Measurements from ENCODE around the gene PSME3. TPM values are rescaled to one million over a fixed set of nuclear protein-coding genes. Genes with fewer than 3 reads are reported as not detected.
A peak's percentile ranks its signal among the peaks of the same experiment; 100 is the strongest.

The PSME3 gene
- total and polyA plus RNA-seq, 9 of the 15 experiments (the other 6 are each of a cell fraction or from before 2014, with no cell fraction given), result 31.2 to 275 (median 141) TPM

DNA sequence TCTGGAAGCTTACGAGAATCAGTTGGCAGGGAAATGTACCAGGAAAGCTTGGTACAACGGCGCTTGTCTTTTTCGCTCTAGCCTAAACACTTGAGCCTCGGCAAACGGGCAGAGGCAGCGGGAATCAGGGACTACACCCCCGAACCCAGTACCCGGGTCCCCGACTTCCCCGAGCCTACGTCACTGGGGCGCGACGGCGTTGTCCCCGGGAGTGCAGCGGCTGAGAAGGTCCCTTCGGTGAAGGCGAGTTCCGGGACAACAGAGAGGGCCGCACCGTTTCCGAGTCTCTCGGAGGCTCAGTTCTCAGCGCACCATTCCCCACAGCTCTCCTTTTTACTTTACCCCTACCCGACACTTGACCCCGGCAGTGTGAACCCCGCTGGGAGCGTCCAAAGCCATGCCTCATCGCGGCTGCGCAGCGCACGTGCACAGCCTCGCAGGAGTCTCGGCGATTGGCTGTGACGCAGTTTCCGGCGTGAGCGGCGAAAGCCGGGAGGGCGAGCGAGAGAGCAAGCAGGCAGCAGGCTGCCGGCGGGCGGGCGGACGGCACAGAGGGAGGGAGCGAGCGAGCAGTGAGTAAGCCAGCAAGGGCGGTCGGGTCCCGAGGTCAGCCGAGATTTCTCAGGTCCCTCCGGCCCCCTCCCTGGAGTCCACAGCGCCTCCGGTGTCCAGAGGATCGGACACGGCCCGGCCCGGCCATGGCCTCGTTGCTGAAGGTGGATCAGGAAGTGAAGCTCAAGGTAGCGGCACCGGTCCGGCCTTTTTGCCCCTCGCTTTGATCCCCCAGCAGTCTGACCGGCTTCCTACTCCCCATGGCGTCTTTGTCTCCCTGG is at the start of gene PSME3 (continued):
- TF ChIP-seq, protein P1, sequence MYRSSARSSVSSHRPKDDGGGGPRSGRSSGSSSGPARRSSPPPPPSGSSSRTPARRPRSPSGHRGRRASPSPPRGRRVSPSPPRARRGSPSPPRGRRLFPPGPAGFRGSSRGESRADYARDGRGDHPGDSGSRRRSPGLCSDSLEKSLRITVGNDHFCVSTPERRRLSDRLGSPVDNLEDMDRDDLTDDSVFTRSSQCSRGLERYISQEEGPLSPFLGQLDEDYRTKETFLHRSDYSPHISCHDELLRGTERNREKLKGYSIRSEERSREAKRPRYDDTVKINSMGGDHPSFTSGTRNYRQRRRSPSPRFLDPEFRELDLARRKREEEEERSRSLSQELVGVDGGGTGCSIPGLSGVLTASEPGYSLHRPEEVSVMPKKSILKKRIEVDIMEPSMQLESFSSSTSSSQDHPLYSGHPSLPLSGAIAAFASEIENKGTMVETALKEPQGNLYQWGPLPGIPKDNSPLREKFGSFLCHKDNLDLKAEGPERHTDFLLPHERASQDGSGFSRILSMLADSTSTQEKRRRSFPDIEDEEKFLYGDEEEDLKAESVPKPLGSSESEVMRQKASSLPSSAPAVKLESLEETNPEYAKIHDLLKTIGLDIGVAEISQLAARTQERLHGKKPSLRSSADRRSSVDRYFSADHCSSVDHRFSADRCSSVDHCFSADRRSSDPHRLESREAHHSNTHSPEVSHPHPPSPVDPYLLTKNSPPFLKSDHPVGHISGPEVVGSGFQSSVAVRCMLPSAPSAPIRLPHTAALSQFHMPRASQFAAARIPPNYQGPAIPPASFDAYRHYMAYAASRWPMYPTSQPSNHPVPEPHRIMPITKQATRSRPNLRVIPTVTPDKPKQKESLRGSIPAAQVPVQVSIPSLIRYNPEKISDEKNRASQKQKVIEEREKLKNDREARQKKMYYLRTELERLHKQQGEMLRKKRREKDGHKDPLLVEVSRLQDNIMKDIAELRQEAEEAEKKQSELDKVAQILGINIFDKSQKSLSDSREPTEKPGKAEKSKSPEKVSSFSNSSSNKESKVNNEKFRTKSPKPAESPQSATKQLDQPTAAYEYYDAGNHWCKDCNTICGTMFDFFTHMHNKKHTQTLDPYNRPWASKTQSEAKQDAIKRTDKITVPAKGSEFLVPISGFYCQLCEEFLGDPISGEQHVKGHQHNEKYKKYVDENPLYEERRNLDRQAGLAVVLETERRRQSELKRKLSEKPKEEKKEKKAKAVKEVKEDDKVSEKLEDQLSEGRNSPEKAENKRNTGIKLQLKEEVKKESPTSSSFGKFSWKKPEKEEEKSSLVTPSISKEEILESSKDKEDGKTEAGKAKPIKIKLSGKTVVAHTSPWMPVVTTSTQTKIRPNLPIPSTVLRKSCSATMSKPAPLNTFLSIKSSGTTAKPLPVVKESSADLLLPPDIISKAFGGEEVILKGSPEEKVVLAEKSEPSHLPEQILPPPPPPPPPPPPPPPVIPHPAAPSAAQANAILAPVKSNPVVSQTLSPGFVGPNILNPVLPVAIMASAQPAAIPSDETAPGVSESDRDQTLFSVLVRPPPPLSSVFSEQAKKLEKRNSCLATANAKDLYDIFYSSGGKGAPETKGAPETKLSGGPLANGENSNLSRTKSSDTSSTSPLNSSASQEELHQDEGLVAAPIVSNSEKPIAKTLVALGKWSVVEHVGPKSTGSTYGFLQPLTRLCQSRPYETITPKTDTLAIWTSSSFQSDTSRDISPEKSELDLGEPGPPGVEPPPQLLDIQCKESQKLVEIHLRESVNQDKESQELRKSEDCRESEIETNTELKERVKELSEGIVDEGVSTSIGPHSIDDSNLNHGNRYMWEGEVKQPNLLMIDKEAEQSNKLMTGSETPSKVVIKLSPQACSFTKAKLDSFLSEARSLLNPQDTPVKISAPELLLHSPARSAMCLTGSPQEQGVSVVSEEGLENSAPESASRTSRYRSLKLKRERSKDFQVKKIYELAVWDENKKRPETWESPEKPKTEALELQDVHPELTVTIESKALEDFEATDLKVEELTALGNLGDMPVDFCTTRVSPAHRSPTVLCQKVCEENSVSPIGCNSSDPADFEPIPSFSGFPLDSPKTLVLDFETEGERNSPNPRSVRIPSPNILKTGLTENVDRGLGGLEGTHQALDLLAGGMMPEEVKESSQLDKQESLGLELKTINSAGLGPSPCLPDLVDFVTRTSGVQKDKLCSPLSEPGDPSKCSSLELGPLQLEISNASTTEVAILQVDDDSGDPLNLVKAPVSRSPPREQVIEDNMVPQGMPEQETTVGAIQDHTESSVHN (IDR thresholded peaks at IDR 0.05; ENCODE audit: borderline replicate concordance in 1 of 2, low read depth in 1 of 2), result 0 out of 4 replicates have a peak, but pooled peaks of 1 of the 2 experiments have one; percentile 24
- TF ChIP-seq HNRNPLL (IDR thresholded peaks at IDR 0.05; ENCODE audit: low read depth, low read length, poor library complexity, severe bottlenecking) (peak; percentile 61), POLR2A (conservative IDR thresholded peaks at IDR 0.05) (peak; percentile 96), ZNF586 (CRISPR knock-in tag; conservative IDR thresholded peaks at IDR 0.05) (no peak), FOXM1 (IDR thresholded peaks at IDR 0.05; ENCODE audit: low read depth) (no peak), FOXM1 (CRISPR knock-in tag; IDR thresholded peaks at IDR 0.05; ENCODE audit: low read depth) (peak; percentile 73; the same call in 1 of the 2 replicates), PHF20 (IDR thresholded peaks at IDR 0.05; ENCODE audit: partially characterized antibody) (peak; percentile 100), TAF1 (IDR thresholded peaks at IDR 0.05; ENCODE audit: control insufficient read depth, extremely low read depth, insufficient read depth, low read length, severe bottlenecking) (peak; percentile 53), NR3C1 (CRISPR knock-in tag; IDR thresholded peaks at IDR 0.05) (no peak), ZEB2 (IDR thresholded peaks at IDR 0.05) (peak; percentile 79), HDAC8 (tag; IDR thresholded peaks at IDR 0.05) (peak; percentile 64; the same call in 1 of the 2 replicates), DNMT1 (IDR thresholded peaks at IDR 0.05) (no peak)
- TF ChIP-seq, protein P2, sequence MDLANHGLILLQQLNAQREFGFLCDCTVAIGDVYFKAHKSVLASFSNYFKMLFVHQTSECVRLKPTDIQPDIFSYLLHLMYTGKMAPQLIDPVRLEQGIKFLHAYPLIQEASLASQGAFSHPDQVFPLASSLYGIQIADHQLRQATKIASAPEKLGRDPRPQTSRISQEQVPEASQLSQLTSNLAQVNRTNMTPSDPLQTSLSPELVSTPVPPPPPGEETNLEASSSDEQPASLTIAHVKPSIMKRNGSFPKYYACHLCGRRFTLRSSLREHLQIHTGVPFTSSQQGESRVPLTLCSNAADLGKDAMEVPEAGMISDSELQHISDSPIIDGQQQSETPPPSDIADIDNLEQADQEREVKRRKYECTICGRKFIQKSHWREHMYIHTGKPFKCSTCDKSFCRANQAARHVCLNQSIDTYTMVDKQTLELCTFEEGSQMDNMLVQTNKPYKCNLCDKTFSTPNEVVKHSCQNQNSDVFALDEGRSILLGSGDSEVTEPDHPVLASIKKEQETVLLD (IDR thresholded peaks at IDR 0.05), result peak; percentile 68; the same call in 1 of the 2 replicates
- TF ChIP-seq, protein P3, sequence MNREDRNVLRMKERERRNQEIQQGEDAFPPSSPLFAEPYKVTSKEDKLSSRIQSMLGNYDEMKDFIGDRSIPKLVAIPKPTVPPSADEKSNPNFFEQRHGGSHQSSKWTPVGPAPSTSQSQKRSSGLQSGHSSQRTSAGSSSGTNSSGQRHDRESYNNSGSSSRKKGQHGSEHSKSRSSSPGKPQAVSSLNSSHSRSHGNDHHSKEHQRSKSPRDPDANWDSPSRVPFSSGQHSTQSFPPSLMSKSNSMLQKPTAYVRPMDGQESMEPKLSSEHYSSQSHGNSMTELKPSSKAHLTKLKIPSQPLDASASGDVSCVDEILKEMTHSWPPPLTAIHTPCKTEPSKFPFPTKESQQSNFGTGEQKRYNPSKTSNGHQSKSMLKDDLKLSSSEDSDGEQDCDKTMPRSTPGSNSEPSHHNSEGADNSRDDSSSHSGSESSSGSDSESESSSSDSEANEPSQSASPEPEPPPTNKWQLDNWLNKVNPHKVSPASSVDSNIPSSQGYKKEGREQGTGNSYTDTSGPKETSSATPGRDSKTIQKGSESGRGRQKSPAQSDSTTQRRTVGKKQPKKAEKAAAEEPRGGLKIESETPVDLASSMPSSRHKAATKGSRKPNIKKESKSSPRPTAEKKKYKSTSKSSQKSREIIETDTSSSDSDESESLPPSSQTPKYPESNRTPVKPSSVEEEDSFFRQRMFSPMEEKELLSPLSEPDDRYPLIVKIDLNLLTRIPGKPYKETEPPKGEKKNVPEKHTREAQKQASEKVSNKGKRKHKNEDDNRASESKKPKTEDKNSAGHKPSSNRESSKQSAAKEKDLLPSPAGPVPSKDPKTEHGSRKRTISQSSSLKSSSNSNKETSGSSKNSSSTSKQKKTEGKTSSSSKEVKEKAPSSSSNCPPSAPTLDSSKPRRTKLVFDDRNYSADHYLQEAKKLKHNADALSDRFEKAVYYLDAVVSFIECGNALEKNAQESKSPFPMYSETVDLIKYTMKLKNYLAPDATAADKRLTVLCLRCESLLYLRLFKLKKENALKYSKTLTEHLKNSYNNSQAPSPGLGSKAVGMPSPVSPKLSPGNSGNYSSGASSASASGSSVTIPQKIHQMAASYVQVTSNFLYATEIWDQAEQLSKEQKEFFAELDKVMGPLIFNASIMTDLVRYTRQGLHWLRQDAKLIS (CRISPR knock-in tag; IDR thresholded peaks at IDR 0.05), result no peak

All from K562 (cell line).